Right renal pelvis (tissue), 4 donors: Measurements from ENCODE around the gene IGSF8. TPM values are rescaled to one million over a fixed set of nuclear protein-coding genes. Genes with fewer than 3 reads are reported as not detected.
"Not testable (repeated sequence)": the region's sequence is repeated elsewhere in the genome, so short reads cannot be mapped to it uniquely, and the experiment has no call there.

Experiments used
- DNase-seq, 4 donors: peaks; one replicate each; pipeline ENCODE4 v3.0.0-alpha.2; 2013; ENCODE audit warnings: low read depth in 4 of 4, low spot score in 3 of 4, missing footprints in 1 of 4
- polyA plus RNA-seq, 4 donors: library from polyadenylated mRNA; unstranded; fragments of 120-200 nt; gene quantifications; one replicate each; pipeline ENCODE4 v1.2.1, GENCODE V29; 2013; ENCODE audit not compliant: insufficient read length in 4 of 4

The IGSF8 gene
- polyA plus RNA-seq, 4 donors, result 30.0 to 42.3 (median 31.4) TPM

GRCh38 chr1:160127865-160128523 lies 29.6 kb upstream of the IGSF8 start:
- no peak for DNase-seq

- no peak for DNase-seq
Measured at GRCh38 chr1:160127381-160127780, 29.0 kb upstream of the IGSF8 start.

- not testable (repeated sequence) for DNase-seq
Measured at GRCh38 chr1:160126342-160126741, 27.9 kb upstream of the IGSF8 start.

DNA sequence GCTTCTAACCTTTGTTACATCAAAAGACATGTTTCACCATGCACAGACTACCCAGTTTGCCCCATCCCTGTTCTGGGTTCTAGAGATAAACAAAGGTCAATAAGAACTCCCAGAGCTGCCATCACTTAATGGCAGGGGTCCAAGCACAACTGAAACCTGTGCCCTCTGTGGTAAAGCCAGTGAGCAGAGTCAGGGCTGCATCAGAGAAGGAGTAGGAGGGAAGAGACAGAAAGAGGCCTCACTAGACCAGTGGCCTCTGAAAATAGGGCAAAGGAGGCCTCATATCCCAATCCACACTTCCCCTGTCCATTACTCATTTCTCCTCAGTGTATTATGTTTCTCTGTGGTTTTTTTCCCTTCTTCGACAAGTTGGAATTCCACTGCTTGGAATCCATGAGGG lies 27.3 kb upstream of the IGSF8 start:
- no peak for DNase-seq

DNA sequence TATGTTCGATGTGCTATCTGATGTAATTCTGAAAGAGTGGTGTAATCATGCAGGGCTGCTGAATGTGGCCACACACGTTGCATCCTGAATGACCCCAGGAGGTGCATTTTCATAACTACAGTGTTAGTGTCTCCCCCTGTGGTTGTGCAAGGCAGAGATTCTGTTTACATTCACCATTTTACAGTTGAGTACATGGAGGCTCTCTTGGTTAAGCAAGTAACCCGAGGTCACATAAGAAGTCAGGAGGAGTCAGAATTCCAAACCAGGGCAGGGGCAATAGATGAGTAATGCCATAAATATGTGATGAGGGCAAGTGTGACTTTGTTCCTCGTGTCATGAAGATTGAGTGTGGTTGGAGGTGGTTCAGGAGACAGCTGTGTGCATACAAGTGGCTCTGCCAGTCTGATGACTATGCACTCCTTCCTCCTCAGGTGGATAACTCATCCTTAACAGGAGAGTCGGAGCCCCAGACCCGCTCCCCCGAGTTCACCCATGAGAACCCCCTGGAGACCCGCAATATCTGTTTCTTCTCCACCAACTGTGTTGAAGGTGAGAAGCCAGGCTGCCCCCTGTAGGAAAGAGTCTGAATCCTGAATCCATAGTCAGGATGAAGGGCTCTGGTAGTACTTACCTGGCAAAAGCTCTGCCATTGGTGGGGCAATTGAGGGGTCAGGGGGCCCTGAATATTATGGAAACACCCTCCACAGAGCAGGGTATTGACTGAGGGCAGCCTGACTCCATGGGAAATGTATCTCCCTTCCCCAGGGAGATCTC lies 26.5 kb upstream of the IGSF8 start:
- no peak for DNase-seq

GRCh38 chr1:160123726-160124125 lies 25.3 kb upstream of the IGSF8 start:
- DNase-seq, result no peak

GRCh38 chr1:160122978-160123495 lies 24.6 kb upstream of the IGSF8 start:
- no peak for DNase-seq

DNA sequence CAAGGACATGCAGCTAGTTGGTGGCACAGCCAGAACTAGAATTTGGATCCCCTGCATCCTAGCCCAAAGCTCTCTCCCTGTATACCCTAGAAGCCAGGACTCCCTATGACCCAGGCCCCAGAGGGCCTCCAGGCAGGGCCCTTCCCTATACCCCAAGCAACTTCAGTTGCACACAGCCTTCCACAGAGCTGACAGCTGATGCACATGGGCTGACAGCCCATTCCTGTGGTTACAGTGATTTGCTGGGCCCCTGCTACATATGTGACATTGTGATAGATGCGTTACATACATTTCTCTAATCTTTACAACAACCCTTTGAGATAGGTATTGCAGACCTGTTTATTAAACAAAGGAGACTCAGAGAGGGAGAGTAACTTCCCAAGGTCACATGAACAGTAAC lies 23.0 kb upstream of the IGSF8 start:
- DNase-seq, result no peak

- DNase-seq, result no peak
Measured at GRCh38 chr1:160120797-160121196, 22.4 kb upstream of the IGSF8 start.

- no peak for DNase-seq
Measured at GRCh38 chr1:160118928-160119327, 20.5 kb upstream of the IGSF8 start.

DNA sequence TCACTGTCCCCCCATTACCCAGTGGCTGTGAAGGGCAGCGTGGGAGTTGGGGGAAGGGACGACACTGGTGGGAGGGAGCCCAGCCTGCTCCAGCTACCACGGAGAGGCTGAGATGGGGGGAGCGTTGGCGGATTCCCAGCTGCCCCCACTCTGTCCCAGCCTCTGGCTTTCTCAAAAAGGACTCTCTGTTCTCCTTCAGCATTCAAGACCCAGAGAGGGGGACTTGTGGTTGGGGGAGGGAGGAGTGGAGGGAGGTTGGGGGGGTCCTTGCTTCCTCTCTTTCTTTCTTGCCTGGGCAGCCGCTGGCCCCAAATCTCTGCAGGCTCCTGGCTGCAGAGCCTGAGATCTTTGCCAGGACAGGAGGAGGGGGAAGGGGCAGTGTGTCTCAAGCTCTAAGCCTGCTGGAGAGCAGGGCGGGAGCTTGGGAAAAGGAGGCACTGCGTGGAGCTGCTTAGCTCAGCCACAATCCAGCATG lies 19.3 kb upstream of the IGSF8 start:
- DNase-seq, result no peak

- DNase-seq, result no peak
Measured at GRCh38 chr1:160117300-160117699, 18.9 kb upstream of the IGSF8 start.

DNA sequence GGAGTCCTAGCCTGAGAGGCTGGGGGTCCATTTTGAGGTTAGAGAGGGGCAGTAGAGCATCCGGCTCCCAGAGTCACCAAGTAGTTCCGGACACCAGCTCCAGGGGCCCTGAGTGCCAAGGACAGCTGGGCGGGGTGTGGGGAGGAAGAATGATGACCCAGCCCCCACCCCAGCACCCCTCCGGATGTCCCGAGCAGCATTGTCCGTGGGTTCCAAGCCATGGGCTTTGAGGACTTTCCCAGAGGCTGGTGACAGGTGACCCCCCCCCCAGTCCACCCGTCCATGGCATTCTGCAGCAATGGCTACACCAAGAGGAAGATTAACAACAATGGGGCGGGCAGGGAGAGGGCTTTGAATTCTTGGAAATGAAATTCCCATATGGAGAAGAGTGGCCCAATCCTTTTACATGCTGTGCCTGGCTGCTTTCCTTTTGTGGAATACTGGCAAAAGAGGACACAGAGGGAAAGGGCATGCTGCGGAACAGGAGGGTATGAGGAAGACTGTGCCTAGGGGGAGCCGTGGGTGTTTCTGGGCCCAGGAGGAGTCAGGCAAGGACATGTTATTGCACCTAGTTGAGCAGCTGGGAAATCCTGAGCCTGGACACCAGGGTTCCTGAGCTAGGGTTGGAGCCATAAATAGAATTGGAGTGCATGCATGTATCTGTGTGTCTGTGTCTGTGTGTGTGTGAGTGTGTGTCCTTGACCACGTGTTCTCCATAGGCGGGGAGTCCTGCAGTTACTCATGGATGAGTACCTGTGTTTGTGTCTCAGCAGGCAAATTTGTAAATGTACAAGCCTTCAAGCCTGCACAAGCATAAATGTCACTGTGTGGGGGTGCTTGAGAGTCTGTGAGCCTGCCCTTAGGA lies 18.1 kb upstream of the IGSF8 start:
- no peak for DNase-seq

DNA sequence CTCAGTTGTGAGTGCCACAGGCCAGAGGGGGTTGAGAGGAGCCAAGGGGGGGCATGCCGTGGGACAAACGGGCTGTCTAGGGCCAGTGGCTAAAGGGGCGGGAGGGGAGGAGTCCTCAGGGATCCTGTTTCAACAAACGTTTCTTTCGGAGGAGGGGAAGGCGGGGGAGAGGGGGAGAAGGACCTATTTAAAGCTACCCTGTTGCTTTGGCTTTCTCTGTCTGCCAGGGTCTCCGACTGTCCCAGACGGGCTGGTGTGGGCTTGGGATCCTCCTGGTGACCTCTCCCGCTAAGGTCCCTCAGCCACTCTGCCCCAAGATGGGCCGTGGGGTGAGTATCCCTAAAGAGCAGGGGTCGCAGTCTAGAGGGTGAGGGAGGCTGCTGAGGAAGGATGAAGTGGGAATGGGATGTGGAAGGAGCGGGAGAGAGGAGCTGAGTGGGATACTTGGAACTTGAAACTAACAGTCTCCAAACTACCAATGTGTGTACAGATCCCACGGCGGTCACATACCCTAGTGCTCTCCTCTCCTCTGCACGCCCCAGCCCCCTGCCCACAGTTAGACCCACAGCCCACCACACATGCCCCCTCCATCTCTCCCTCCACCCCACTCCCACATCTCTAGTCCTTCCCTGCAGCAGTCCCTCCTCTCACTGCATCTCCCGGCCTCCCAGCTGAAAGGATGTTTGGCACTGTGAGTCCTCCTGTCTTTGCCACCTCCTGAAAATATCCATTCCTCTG lies 17.3 kb upstream of the IGSF8 start, which contains the start of gene ATP1A2:
TSS of gene ATP1A2 (plus strand) at position 215 of the 738 bp plus-strand sequence. CDS start at position 318, 103 bp downstream.
- DNase-seq, result no peak

DNA sequence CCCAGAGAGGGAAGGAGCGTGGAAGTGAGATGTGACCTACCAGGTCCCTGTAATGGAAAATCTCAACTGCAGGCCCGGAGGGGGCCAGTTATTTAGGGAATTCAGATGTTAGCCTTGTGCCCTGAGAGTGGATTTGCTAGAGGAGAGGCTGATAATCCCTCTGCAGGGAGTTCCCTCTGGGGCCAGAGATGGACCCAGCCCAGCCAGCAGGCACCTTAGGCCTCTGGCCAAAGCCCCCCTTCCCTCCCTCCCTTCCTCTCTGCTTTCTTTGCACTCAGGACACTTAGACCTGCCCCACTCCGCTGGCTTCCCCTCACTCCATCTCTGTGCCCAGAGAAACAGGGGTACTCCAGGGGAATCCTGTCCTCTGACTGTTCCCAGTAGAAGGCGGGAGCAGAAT lies 15.7 kb upstream of the IGSF8 start:
- no peak for DNase-seq

DNA sequence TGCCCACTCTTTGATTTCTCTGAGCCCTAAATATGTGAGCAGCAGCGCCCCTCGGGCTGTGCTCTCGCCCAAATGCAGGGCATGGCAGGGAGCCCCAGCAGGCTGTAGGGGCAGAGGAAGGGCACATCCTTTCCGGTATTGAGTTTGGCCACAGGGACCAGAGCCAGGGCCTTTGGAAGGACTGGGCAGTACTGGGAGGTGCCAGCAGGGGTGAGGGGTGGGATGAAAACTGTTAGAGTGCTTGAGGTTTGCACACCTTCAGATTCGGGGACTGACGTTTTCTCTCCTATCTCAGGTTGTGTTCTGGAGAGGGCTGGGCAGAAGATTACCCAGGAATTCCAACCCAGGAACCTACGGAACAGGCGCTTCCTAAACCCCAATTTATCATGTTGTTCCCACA lies 15.0 kb upstream of the IGSF8 start:
- DNase-seq, result no peak

DNA sequence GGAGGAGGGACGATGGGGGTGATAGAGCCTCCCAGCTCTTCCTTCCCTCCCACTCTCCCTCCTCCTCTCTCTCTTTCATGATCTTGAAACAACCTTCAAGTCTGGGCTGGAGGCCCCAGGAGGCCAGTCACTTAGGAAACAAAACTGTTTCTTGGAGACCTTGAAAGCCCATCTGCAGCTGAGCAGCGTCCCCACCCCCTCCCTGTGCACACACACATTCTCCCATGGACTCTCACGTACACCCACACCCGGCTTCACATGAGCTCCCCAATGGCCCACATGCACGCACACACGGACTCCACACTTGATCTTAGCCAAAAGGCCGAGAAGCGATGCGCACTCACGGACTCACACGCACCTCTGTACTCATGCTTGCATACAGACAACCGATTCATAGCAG lies 13.9 kb upstream of the IGSF8 start:
- DNase-seq, result no peak

GRCh38 chr1:160111462-160111861 lies 13.0 kb upstream of the IGSF8 start:
- DNase-seq, result not testable (repeated sequence)

DNA sequence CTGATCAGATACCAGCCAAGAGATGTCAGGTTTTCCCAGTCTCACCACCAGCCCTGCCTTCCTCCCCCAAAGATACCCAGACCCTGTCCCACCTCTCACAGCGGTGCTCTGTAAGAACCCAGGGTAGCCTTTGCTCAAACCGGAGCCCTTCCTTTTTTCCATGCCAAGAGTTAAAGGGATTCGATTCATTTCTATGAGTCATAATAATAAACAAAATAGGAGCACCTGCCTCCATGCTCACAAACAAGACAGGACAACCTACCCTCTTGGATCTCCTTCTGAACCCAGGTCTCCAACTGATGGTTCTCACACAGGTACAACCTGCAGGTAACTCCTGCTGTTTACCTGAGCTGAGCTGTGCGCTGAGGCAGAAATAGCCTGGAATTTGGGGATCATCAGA lies 11.3 kb upstream of the IGSF8 start:
- no peak for DNase-seq
